Smooth muscle cell (in vitro differentiated cells): ENCODE measurements around the gene GATA2. TPM values are rescaled to one million over a fixed set of nuclear protein-coding genes. Genes with fewer than 3 reads are reported as not detected.

Source experiments
- DNase-seq: peaks from one replicate; lab custom pipeline; 2025; ENCODE audit not compliant: unreplicated experiment; lab: John Stamatoyannopoulos, UW
- H2AFZ ChIP-seq: fragments of 200-600 bp; sonication (generic); 2 replicates; pipeline ENCODE4 v1.6.0; 2016; ENCODE audit warnings: antibody characterized with exemption, low read depth, mild to moderate bottlenecking
- H3F3A ChIP-seq: fragments of 200-600 bp; sonication (generic); 2 replicates; pipeline ENCODE4 v1.6.0; 2017; ENCODE audit warnings: antibody characterized with exemption, low read depth
- H3K27ac ChIP-seq: fragments of 200-600 bp; sonication (generic); 2 replicates; pipeline ENCODE4 v1.5.1; 2016; ENCODE audit warnings: low read depth, mild to moderate bottlenecking
- H3K27me3 ChIP-seq: fragments of 200-600 bp; sonication (generic); 2 replicates; pipeline ENCODE4 v1.6.1; 2016; ENCODE audit warnings: low read depth, mild to moderate bottlenecking
- H3K36me3 ChIP-seq: fragments of 200-600 bp; sonication (generic); 2 replicates; pipeline ENCODE4 v1.5.1; 2016; ENCODE audit warnings: low read depth
- H3K4me1 ChIP-seq: fragments of 200-600 bp; sonication (generic); 2 replicates; pipeline ENCODE4 v1.5.1; 2016; ENCODE audit warnings: low read depth
- H3K4me2 ChIP-seq: fragments of 200-600 bp; sonication (generic); 2 replicates; pipeline ENCODE4 v1.6.0; 2016; ENCODE audit warnings: mild to moderate bottlenecking
- H3K4me3 ChIP-seq: fragments of 200-600 bp; sonication (generic); 2 replicates; pipeline ENCODE4 v1.5.1; 2016; ENCODE audit warnings: mild to moderate bottlenecking
- H3K79me2 ChIP-seq: fragments of 200-600 bp; sonication (generic); 2 replicates; pipeline ENCODE4 v1.6.0; 2016; ENCODE audit warnings: low read depth, mild to moderate bottlenecking
- H3K9ac ChIP-seq: fragments of 200-600 bp; sonication (generic); 2 replicates; pipeline ENCODE4 v1.6.0; 2016; ENCODE audit warnings: low read depth
- H3K9me3 ChIP-seq: fragments of 200-600 bp; sonication (generic); replicated peaks from 2 replicates; pipeline ENCODE4 v1.5.1; 2016; ENCODE audit warnings: low read depth
- H4K20me1 ChIP-seq: fragments of 200-600 bp; sonication (generic); 2 replicates; pipeline ENCODE4 v1.6.0; 2016; ENCODE audit warnings: low read depth
- CTCF ChIP-seq: fragments of 200-600 bp; sonication (generic); IDR thresholded peaks from 2 replicates; pipeline ENCODE4 v1.5.1; 2017; ENCODE audit warnings: borderline replicate concordance, mild to moderate bottlenecking, antibody characterized with exemption; ENCODE audit not compliant: insufficient read depth, poor library complexity, severe bottlenecking
- WGBS: methylation state at CpG from one replicate; pipeline ENCODE4 v1.1.7; 2016; ENCODE audit warnings: low lambda C conversion rate; 5-methylcytosine and 5-hydroxymethylcytosine counted together
- polyA plus RNA-seq: library from polyadenylated mRNA; unstranded; fragments of >200 nt; fragmentation: Nextera tagmentation; extraction: Ambion mirVana; gene quantifications from 2 replicates; pipeline ENCODE4 v1.2.1, GENCODE V29; 2016
- total RNA-seq: library from RNA; depleted of rRNA; stranded (reverse); fragments of >200 nt; gene quantifications from 2 replicates; pipeline ENCODE4 v1.2.3, GENCODE V29; 2014

GATA2 gene
- total and polyA plus RNA-seq, 2 experiments from 2014 or later: 5.8 to 6.8 TPM

GRCh38 chr3:128490650-128490914, 2.4 kb downstream of the GATA2 start:
- no peak for TF ChIP-seq CTCF
- Histone ChIP-seq H3K27ac (no peak overlapping the region), H3K27me3 (peaks cover 62% of the 10 kb centered on the region), H2AFZ (no peak overlapping the region), H3K36me3 (no peaks in the 10 kb centered on the region), H3K9me3 (no peaks in the 10 kb centered on the region), H3K9ac (no peak overlapping the region), H3K4me1 (peaks cover 46% of the 10 kb centered on the region), H3F3A (peaks cover 1% of the 10 kb centered on the region), H3K4me2 (peak overlapping the region; percentile 97), H3K4me3 (peak overlapping the region; percentile 79), H3K79me2 (peaks cover 9% of the 10 kb centered on the region), H4K20me1 (peaks cover 65% of the 10 kb centered on the region)
- WGBS: 10% methylated on average over 10 of the region's 10 CpGs
- no peak for DNase-seq

- peaks cover 57% of the 10 kb centered on the region for H3K27me3 ChIP-seq
- WGBS: 1% methylated on average over 61 of the region's 61 CpGs
- H3K79me2 ChIP-seq: peaks cover 9% of the 10 kb centered on the region
These were observed 2.9 kb downstream of the GATA2 start for GRCh38 chr3:128489927-128490649.

DNA sequence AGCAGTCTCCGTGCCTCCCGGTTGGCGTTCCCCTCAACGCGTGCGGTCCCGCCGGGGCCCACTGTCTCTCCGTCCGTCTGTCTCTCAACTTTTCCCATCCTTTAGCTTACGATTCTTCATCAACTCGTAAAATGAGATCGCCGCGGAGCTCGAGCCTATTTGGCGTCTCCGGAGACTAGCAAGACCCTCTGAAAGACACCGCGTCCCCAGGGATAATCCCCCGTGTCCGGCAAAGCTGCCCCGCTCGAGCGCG, 3.4 kb downstream of the GATA2 start:
- H2AFZ ChIP-seq: peak overlapping the region; percentile 99

More at GRCh38 chr3:128489927-128490649, 2.9 kb downstream of the GATA2 start:
- Histone ChIP-seq H2AFZ (peak overlapping the region; percentile 99), H4K20me1 (peaks cover 61% of the 10 kb centered on the region), H3K27ac (no peak overlapping the region), H3K4me1 (peaks cover 47% of the 10 kb centered on the region), H3K36me3 (no peaks in the 10 kb centered on the region), H3F3A (no peaks in the 10 kb centered on the region), H3K4me3 (peak overlapping the region; percentile 79), H3K9ac (peak overlapping the region; percentile 87), H3K9me3 (no peaks in the 10 kb centered on the region), H3K4me2 (peak overlapping the region; percentile 97)
- TF ChIP-seq CTCF: no peak
- no peak for DNase-seq

More for the DNA sequence above, 3.4 kb downstream of the GATA2 start:
- no peak for DNase-seq
- under 1% methylated on average over 26 of the region's 26 CpGs for WGBS
- peak overlapping the region; percentile 97 for H3K4me2 ChIP-seq
- H3K4me1 ChIP-seq: peaks cover 52% of the 10 kb centered on the region
- peak overlapping the region; percentile 87 for H3K9ac ChIP-seq
- H3K27ac ChIP-seq: no peak overlapping the region
- peaks cover 2% of the 10 kb centered on the region for H3F3A ChIP-seq
- peaks cover 9% of the 10 kb centered on the region for H3K79me2 ChIP-seq
- peak overlapping the region; percentile 79 for H3K4me3 ChIP-seq
- TF ChIP-seq CTCF: no peak
- H4K20me1 ChIP-seq: peaks cover 56% of the 10 kb centered on the region
- no peaks in the 10 kb centered on the region for H3K36me3 ChIP-seq
- H3K9me3 ChIP-seq: no peaks in the 10 kb centered on the region
- peaks cover 52% of the 10 kb centered on the region for H3K27me3 ChIP-seq
